ENCODE data around the gene POU2F3. TPM values are rescaled to one million over a fixed set of nuclear protein-coding genes. Genes with fewer than 3 reads are reported as not detected.

Gene POU2F3
- polyA plus RNA-seq, 3 donors = 0.37 to 0.54 TPM; not detected in 1

- Histone ChIP-seq H4K20me1 (ENCODE audit: insufficient read depth, low read length) (peaks cover 22% of the 10 kb centered on the region), H3K27ac (ENCODE audit: low read depth in 1 of 2, low read length in 2 of 2) (no peak overlapping the region), H3K36me3 (replicated peaks in 1 of 2; ENCODE audit: control insufficient read depth in 1 of 2, insufficient read depth in 2 of 2, low read length in 2 of 2) (no peaks in the 10 kb centered on the region), H3K9ac (ENCODE audit: insufficient read depth, low read length, poor library complexity, severe bottlenecking) (no peak overlapping the region), H2AFZ (ENCODE audit: insufficient read depth, low read depth, low read length, poor library complexity, severe bottlenecking) (no peak overlapping the region), H3K4me1 (ENCODE audit: control insufficient read depth in 1 of 2, insufficient read depth in 2 of 2, low read length in 2 of 2) (peaks cover 12 to 14% of the 10 kb centered on the region in 2 donors), H3K27me3 (ENCODE audit: control insufficient read depth in 2 of 2, insufficient read depth in 2 of 2, low read length in 2 of 2) (peaks cover 93 to 100% of the 10 kb centered on the region in 2 donors), H3K79me2 (ENCODE audit: insufficient read depth, low read length) (no peaks in the 10 kb centered on the region), H3K4me3 (replicated peaks in 1 of 3; ENCODE audit: low read depth in 2 of 3, low read length in 3 of 3) (no peak overlapping the region), H3K4me2 (replicated peaks; ENCODE audit: extremely low read depth, low read length, poor library complexity, severe bottlenecking) (no peak overlapping the region), H3K9me3 (replicated peaks in 1 of 2; ENCODE audit: control insufficient read depth in 1 of 2, insufficient read depth in 1 of 2, low read length in 2 of 2) (peaks cover 0 to 38% of the 10 kb centered on the region in 2 donors)
- intact Hi-C loops (cut with micrococcal nuclease) = no loop called here
- peak overlapping the region in 1 of 2 donors; percentile 73 for H3K4me3 Mint-ChIP-seq
- peaks cover 0 to 12% (median 6%) of the 10 kb centered on the region in 7 donors for H3K9me3 Mint-ChIP-seq
- peaks cover 85 to 93% (median 92%) of the 10 kb centered on the region in 3 donors for H3K27me3 Mint-ChIP-seq (ENCODE audit: low read depth in 3 of 3)
- peaks cover 0 to 2% of the 10 kb centered on the region in 2 donors for H3K36me3 Mint-ChIP-seq
- WGBS (ENCODE audit: insufficient coverage) = 50% methylated on average over 1 of the region's 2 CpGs
- TF ChIP-seq CTCF (IDR thresholded peaks at IDR 0.05) = no peak
- H3K27ac Mint-ChIP-seq = no peak overlapping the region
- DNase-seq = no peak
- peaks cover 12% of the 10 kb centered on the region for H3K4me1 Mint-ChIP-seq
Observed at GRCh38 chr11:120343429-120343828, 103.5 kb downstream of the POU2F3 start.

GRCh38 chr11:120344302-120345004 is 104.5 kb downstream of the POU2F3 start:
- intact Hi-C loops (cut with micrococcal nuclease) = no loop called here

More at GRCh38 chr11:120344302-120345004, 104.5 kb downstream of the POU2F3 start:
- Histone ChIP-seq H3K4me2 (replicated peaks; ENCODE audit: extremely low read depth, low read length, poor library complexity, severe bottlenecking) (no peak overlapping the region), H3K27ac (ENCODE audit: low read depth in 1 of 2, low read length in 2 of 2) (no peak overlapping the region), H3K27me3 (ENCODE audit: control insufficient read depth in 2 of 2, insufficient read depth in 2 of 2, low read length in 2 of 2) (peaks cover 93 to 100% of the 10 kb centered on the region in 2 donors), H2AFZ (ENCODE audit: insufficient read depth, low read depth, low read length, poor library complexity, severe bottlenecking) (no peak overlapping the region), H3K9ac (ENCODE audit: insufficient read depth, low read length, poor library complexity, severe bottlenecking) (no peak overlapping the region), H4K20me1 (ENCODE audit: insufficient read depth, low read length) (peaks cover 28% of the 10 kb centered on the region), H3K4me3 (replicated peaks in 1 of 3; ENCODE audit: low read depth in 2 of 3, low read length in 3 of 3) (no peak overlapping the region), H3K79me2 (ENCODE audit: insufficient read depth, low read length) (no peaks in the 10 kb centered on the region), H3K4me1 (ENCODE audit: control insufficient read depth in 1 of 2, insufficient read depth in 2 of 2, low read length in 2 of 2) (peaks cover 12 to 14% of the 10 kb centered on the region in 2 donors), H3K36me3 (replicated peaks in 1 of 2; ENCODE audit: control insufficient read depth in 1 of 2, insufficient read depth in 2 of 2, low read length in 2 of 2) (no peaks in the 10 kb centered on the region), H3K9me3 (replicated peaks in 1 of 2; ENCODE audit: control insufficient read depth in 1 of 2, insufficient read depth in 1 of 2, low read length in 2 of 2) (peaks cover 0 to 33% of the 10 kb centered on the region in 2 donors)
- WGBS (ENCODE audit: insufficient coverage) = 0% methylated on average over 1 of the region's 1 CpG
- H3K36me3 Mint-ChIP-seq = peaks cover 0 to 2% of the 10 kb centered on the region in 2 donors
- peaks cover 86 to 93% (median 92%) of the 10 kb centered on the region in 3 donors for H3K27me3 Mint-ChIP-seq (ENCODE audit: low read depth in 3 of 3)
- H3K4me3 Mint-ChIP-seq = peak overlapping the region in 1 of 2 donors; percentile 84
- TF ChIP-seq CTCF (IDR thresholded peaks at IDR 0.05) = no peak
- H3K4me1 Mint-ChIP-seq = peaks cover 12% of the 10 kb centered on the region
- peak; percentile 48 to 73 (median 68) for DNase-seq
- peaks cover 0 to 15% (median 6%) of the 10 kb centered on the region in 7 donors for H3K9me3 Mint-ChIP-seq
- H3K27ac Mint-ChIP-seq = no peak overlapping the region

Data from CD14-positive monocyte (primary cell).